Transverse colon (tissue), 4 donors: ENCODE data around the gene PRDM11. TPM values are rescaled to one million over a fixed set of nuclear protein-coding genes. Genes with fewer than 3 reads are reported as not detected.
A peak's percentile ranks its signal among the peaks of the same experiment; 100 is the strongest.
"Not testable (repeated sequence)": the region's sequence is repeated elsewhere in the genome, so short reads cannot be mapped to it uniquely, and the experiment has no call there.

Source experiments
- DNase-seq: peaks from one replicate; pipeline ENCODE4 v3.0.0-alpha.2; 2019
- H3K27ac ChIP-seq, 4 donors: fragments of 200-600 bp; sonication (generic); 2 replicates each; pipeline ENCODE4 v1.5.1; 2016 to 2018; ENCODE audit warnings: inconsistent platforms in 4 of 4
- H3K27me3 ChIP-seq: fragments of 200-600 bp; sonication (generic); 2 replicates; pipeline ENCODE4 v1.5.1; 2017; ENCODE audit warnings: inconsistent platforms
- H3K36me3 ChIP-seq, 4 donors: fragments of 200-600 bp; sonication (generic); 2 replicates each; pipeline ENCODE4 v1.5.1; 2017 to 2019; ENCODE audit warnings: inconsistent platforms in 4 of 4
- H3K4me1 ChIP-seq, 4 donors: fragments of 200-600 bp; sonication (generic); 2 replicates each; pipeline ENCODE4 v1.5.1; 2017 to 2020; ENCODE audit warnings: inconsistent platforms in 4 of 4
- H3K4me3 ChIP-seq, 4 donors: fragments of 200-600 bp; sonication (generic); 1 replicate in 1 of 4; 2 replicates in 3 of 4; pipeline versions ENCODE4 v1.5.1 to v1.6.1; 2017 to 2019; ENCODE audit warnings: inconsistent platforms in 4 of 4
- H3K9me3 ChIP-seq, 2 donors: fragments of 200-600 bp; sonication (generic); 2 replicates each; pipeline ENCODE4 v1.5.1; 2017 to 2019; ENCODE audit warnings: inconsistent platforms in 2 of 2
- CTCF ChIP-seq, 5 experiments: fragments of 200-600 bp in 3 of 5; fragments of 450-650 bp in 2 of 5; sonication (generic) in 3 of 5; IDR thresholded peaks; 1 replicate in 2 of 5; 2 replicates in 3 of 5; pipeline ENCODE4 v1.5.1; 2016 to 2017; ENCODE audit warnings: antibody characterized with exemption in 5 of 5, inconsistent platforms in 3 of 5, mild to moderate bottlenecking in 2 of 5, moderate library complexity in 1 of 5
- EP300 ChIP-seq: sonication (generic); formaldehyde crosslinking; IDR thresholded peaks from one replicate; pipeline ENCODE4 v1.6.1; 2017; ENCODE audit warnings: antibody characterized with exemption, low read depth
- POLR2A ChIP-seq: fragments of 450-650 bp; IDR thresholded peaks from one replicate; pipeline ENCODE4 v1.6.1; 2016; ENCODE audit warnings: antibody characterized with exemption, mild to moderate bottlenecking, moderate library complexity
- POLR2AphosphoS5 ChIP-seq, 3 donors: sonication (generic); formaldehyde crosslinking; IDR thresholded peaks; one replicate each; pipeline ENCODE4 v1.6.1; 2016; ENCODE audit warnings: antibody characterized with exemption in 3 of 3
- WGBS, 2 donors: methylation state at CpG; one replicate each; pipeline ENCODE4 v1.1.5; 2018; ENCODE audit warnings: low coverage in 1 of 2; 5-methylcytosine and 5-hydroxymethylcytosine counted together
- in situ Hi-C, 4 donors: fragments of 200-750 bp; cut with MboI; loops; one replicate each; pipeline versions ENCODE4 v1.15.0 to v1.15.1; 2017; ENCODE audit warnings: low sequenced_read_pairs in 3 of 4, low pct_ligation_motif_present in 1 of 4, low pct_unique_long_range_greater_than_20kb in 1 of 4
- intact Hi-C: fragments of 100-400 bp; cut with DNase I; formaldehyde crosslinking; loops from one replicate; pipeline ENCODE4 v1.15.1; 2023; ENCODE audit warnings: low total_unique reads
- total RNA-seq, 4 donors: library from RNA; depleted of rRNA; stranded (reverse); fragments of >200 nt; gene quantifications; one replicate each; pipeline ENCODE4 v1.1.0, GENCODE V29; 2016

Gene PRDM11
- total RNA-seq, 4 donors from 2014 or later: 5.0 to 11.2 (median 7.9) TPM

GRCh38 chr11:45247433-45247832, 101.0 kb downstream of the PRDM11 start:
- 33% methylated on average over 1 to 2 of the region's 2 CpGs for WGBS, 2 donors
- intact Hi-C loops (no loop called here), in situ Hi-C loops (no loop called here)
- no peak for DNase-seq
- peaks cover 0 to 3% (median 0%) of the 10 kb centered on the region in 4 donors for H3K4me1 ChIP-seq
- no peaks in the 10 kb centered on the region for H3K27me3 ChIP-seq
- no peaks in the 10 kb centered on the region for H3K9me3 ChIP-seq
- H3K4me3 ChIP-seq: no peak overlapping the region
- H3K36me3 ChIP-seq: no peaks in the 10 kb centered on the region
- H3K27ac ChIP-seq: no peak overlapping the region
- TF ChIP-seq POLR2A (no peak), POLR2AphosphoS5 (IDR thresholded peaks at IDR 0.05) (no peak), EP300 (no peak)

- no peak for DNase-seq
- Histone ChIP-seq H3K4me1 (peaks cover 0 to 3% (median 0%) of the 10 kb centered on the region in 4 donors), H3K36me3 (no peaks in the 10 kb centered on the region), H3K9me3 (no peaks in the 10 kb centered on the region), H3K27me3 (no peaks in the 10 kb centered on the region), H3K4me3 (no peak overlapping the region), H3K27ac (no peak overlapping the region)
- TF ChIP-seq POLR2A (no peak), EP300 (no peak), CTCF (IDR thresholded peaks at IDR 0.05) (no peak), POLR2AphosphoS5 (IDR thresholded peaks at IDR 0.05) (no peak)
- WGBS, 2 donors: 33 to 53% methylated on average over 1 to 2 of the region's 2 CpGs
- in situ Hi-C loops: no loop called here
- intact Hi-C loops: no loop called here
Observed at GRCh38 chr11:45248501-45249011, 102.1 kb downstream of the PRDM11 start.

- H3K4me3 ChIP-seq, H3K27me3 ChIP-seq, H3K27ac ChIP-seq, in situ Hi-C loops, H3K36me3 ChIP-seq, DNase-seq, H3K9me3 ChIP-seq, H3K4me1 ChIP-seq, intact Hi-C loops: not testable (repeated sequence)
- 67 to 91% methylated on average over 1 of the region's 1 CpG for WGBS, 2 donors
Observed at GRCh38 chr11:45249372-45249771, 102.9 kb downstream of the PRDM11 start.

GRCh38 chr11:45250035-45250718, 103.7 kb downstream of the PRDM11 start:
- no peak overlapping the region for H3K27ac ChIP-seq
- intact Hi-C loops: no loop called here
- DNase-seq: no peak
- peaks cover 0 to under 1% (median 0%) of the 10 kb centered on the region in 4 donors for H3K4me1 ChIP-seq
- no peaks in the 10 kb centered on the region for H3K27me3 ChIP-seq
- no peaks in the 10 kb centered on the region for H3K36me3 ChIP-seq
- no peaks in the 10 kb centered on the region for H3K9me3 ChIP-seq
- no peak for TF ChIP-seq POLR2A
- no peak for TF ChIP-seq EP300
- no peak for TF ChIP-seq CTCF (IDR thresholded peaks at IDR 0.05)
- TF ChIP-seq POLR2AphosphoS5 (IDR thresholded peaks at IDR 0.05): no peak
- WGBS, 2 donors: 67 to 80% methylated on average over 1 to 3 of the region's 3 CpGs
- in situ Hi-C loops: loop anchor here in 1 of 4 donors (5.0 kb wide), 1 partner anchor 47 kb away; no protein-coding TSS in a partner anchor
- H3K4me3 ChIP-seq: no peak overlapping the region

- TF ChIP-seq EP300: no peak
- TF ChIP-seq POLR2AphosphoS5 (IDR thresholded peaks at IDR 0.05): no peak
- TF ChIP-seq CTCF (IDR thresholded peaks at IDR 0.05): peak; percentile 65 to 92 (median 77)
- TF ChIP-seq POLR2A: no peak
- Histone ChIP-seq H3K4me1 (no peaks in the 10 kb centered on the region), H3K27ac (no peak overlapping the region), H3K27me3 (no peaks in the 10 kb centered on the region), H3K36me3 (no peaks in the 10 kb centered on the region), H3K9me3 (no peaks in the 10 kb centered on the region), H3K4me3 (no peak overlapping the region)
- whole genome bisulfite sequencing, 2 donors: 38% methylated on average over 21 of the region's 22 CpGs; no CpG with 5 or more reads in 1 of the 2 donors
- peak; percentile 84 for DNase-seq
- intact Hi-C loops (no loop called here), in situ Hi-C loops (loop anchor here in 1 of 4 donors (5.0 kb wide), 1 partner anchor 45 kb away; no protein-coding TSS in a partner anchor)
Observed at GRCh38 chr11:45252134-45252856, 105.9 kb downstream of the PRDM11 start.
